Hindlimb muscle (tissue), 1 donor: ENCODE results near the gene MTMR3. TPM values are rescaled to one million over a fixed set of nuclear protein-coding genes. Genes with fewer than 3 reads are reported as not detected.

Source experiments
- DNase-seq: peaks from one replicate; pipeline ENCODE4 v3.0.0-alpha.2; 2013
- polyA plus RNA-seq: library from polyadenylated mRNA; unstranded; fragments of 120-200 nt; gene quantifications from one replicate; pipeline ENCODE4 v1.2.1, GENCODE V29; 2013; ENCODE audit not compliant: insufficient read length

Gene MTMR3
- polyA plus RNA-seq, 1 donor: 33.9 TPM

DNA sequence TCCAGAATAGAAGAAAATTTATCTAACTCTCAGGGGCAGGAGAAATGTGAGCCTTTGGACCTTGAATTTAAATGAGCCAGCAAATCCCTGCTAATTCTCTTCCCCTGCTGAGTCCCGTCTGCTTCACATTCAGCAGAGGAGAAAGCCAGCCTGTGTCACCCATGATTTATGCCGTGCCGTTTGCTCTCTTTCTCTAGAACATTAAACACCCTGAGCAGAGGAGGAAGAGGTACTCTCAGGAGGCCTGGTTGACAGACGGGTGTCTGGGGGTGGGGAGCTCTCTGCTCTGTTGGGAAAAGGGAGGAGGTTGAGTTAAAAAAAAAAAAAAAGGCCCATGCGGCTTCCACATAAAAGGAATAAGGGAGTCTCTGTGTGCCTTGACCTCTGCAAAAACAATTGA, 11.3 kb upstream of the MTMR3 start:
- no peak for DNase-seq

DNA sequence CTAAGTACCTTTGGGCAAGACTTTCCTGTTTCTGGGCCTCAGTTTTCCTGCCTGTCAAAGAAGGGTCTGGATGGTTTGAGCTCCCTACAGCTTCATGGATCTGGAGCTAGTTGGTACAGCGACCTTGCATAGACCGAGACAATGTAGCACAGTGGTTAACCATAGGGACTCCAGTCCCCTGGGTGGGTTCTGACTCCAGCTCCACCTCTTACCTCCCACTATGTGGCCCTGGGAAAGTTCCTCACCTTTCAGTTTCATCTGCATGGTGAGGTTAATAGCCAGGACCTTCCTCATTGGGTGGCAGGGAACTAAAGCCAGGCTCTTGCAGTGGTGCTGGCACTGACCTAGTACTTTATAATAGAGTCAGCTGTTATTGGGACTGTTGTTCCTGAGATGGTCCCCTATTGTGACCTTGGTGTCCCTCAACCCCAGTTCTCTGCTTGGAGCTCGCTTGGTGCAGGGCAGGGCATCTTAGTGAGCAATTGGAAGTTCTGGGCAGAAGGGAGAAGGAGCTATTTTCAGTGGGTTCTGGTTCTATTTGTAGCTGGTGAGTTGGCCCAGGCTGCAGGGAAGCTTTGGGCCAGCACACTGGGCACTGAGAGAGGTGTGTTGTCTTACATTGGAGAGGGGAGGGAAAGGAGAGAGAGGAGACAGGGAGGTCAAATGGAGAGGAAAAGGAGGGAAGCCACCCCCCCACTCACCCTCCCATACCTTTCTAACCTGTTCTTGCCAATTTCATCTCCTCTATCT, 10.7 kb upstream of the MTMR3 start:
- no peak for DNase-seq

DNA sequence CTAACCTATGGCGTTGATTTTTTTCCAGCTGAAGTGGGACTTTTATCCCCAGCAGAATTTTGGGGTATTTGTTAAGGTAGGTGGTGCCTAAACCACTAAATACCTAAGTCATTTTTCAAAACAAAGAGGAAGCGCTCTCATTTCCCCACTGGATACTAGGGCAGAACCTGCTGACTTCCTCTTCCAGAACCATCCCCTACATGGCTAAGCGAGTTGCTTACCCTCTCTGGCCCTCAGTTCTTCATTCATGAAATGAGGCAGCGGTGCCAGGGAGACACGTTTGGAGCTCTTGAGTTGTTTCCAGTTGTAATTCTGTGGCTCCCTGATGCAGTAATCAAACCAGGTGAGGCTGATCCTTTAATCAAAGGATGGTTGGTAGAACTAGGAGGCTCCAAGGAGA, 10.0 kb upstream of the MTMR3 start:
- DNase-seq: no peak

DNA sequence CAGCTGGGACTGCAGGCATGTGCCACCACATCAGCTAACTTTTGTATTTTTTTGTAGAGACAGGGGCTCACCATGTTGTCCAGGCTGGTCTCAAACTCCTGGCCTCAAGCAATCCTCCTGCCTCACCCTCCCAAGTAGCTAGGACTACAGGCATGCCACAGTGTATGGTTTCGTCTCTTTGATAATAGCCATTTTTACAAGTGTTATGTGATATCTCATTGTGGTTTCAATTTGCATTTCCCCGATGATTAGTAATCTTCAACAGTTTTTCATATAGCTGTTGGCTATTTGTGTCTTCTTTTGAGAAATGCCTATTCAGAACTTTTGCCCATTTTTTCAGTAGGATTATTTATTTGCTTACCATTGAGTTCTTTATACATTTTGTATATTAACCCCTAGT, 9.0 kb upstream of the MTMR3 start:
- no peak for DNase-seq

DNA sequence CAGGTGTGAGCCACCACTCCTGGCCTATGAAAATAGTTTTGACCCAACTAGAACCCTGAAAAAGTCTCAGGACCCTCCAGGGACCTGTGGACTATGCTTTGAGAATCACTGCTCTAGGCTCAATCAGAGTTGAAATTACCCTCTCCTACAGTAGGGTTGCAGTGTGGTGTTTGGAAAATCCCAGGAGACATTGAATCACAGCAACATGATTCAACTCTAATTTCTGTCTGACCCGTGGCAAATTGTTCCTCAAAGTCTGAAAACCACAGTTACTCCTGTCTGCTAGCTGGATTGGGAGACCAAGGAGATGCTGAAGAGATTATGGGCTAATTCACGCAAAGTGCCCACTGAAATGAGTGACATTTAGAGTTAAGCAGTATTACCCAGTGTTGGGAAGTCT, 5.4 kb upstream of the MTMR3 start:
- DNase-seq: no peak

DNA sequence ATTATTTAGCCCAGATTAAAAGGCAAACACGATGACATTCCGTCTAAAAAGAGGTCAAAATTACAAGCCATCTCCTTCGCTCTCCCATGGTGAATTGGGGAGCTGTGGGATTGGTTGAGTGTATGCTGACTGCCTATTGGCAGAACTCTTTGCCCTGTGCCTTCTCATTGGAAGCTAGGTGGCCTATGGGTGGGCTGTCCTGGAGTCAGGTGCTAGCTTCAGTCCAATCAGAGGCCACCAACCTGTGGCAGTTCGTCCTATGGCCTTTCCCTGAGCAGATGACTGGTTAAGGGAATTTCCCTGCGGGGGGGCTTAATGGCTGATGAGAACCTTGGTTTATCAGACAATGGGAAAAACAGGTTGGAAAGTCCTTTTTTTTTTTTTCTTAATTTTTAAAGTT, 3.2 kb upstream of the MTMR3 start:
- no peak for DNase-seq

DNA sequence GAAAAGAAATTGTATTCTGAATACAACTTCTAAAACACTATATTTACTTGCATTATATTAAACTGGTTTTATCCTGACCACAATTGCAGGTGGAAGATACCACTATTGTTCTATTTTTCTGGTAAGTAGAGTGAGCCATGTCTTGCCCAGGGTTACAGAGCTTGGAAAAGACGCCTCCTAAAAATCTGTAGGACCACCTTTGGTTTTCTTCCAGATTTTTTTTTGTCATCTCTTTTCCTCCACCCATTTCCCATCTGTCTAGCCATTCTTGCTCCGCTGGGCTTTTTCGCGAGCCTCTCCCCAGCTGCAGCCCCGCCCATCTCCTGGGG, 294 bp upstream of the MTMR3 start:
- no peak for DNase-seq

DNA sequence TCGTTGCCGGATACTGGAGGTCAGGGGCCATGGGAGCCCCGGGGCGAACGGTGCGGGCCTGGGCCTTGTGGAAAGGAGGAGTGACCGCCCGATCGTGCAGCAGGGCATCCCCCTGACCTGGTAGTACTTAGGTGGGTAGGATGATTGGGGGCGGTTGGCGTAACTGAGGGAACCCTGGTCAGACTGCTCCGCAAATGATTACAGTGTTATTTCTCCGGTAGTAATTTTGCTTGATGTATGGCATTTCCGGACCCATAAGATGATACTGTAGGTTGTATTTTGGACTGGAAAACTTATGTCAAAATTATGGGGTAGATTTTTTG, 762 bp downstream of the MTMR3 start:
- DNase-seq: no peak

DNA sequence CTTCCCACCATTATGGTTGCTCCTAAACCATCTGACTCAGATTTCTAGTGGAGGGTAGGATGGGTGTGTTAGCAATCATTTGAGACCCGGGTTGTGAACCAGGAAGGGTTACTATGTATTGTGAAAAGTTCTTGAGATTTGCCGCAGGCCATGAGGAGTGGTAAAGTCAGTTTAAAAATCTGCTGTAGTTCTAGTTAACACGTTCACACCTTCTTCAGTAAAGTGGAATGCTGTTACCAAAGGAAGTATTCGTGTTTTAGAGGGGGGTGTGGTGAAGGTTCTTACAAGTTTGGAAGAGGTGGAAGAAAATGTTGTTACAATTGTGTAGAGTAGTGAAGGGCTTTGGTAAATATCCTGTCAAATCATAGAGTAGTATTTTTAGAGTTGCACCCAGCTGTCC, 2.6 kb downstream of the MTMR3 start:
- DNase-seq: no peak

DNA sequence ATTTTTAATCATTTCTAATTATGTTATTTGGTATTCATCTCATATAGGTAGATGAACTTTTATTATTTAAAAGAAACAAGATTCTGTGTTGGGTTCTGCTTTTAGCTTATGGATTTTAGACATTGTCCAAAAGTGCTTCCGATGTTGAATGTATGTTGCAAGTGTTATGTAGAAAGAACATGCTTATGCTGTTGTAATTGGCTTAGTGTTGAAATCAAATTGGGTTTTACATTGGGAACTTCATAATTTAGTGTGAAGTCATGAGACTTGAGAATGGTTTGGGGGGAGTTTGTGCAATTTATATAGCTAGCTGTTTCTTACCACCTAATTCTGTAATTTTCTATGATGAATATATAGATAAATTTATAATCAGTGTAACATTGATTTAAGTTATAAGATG, 3.6 kb downstream of the MTMR3 start:
- DNase-seq: no peak

DNA sequence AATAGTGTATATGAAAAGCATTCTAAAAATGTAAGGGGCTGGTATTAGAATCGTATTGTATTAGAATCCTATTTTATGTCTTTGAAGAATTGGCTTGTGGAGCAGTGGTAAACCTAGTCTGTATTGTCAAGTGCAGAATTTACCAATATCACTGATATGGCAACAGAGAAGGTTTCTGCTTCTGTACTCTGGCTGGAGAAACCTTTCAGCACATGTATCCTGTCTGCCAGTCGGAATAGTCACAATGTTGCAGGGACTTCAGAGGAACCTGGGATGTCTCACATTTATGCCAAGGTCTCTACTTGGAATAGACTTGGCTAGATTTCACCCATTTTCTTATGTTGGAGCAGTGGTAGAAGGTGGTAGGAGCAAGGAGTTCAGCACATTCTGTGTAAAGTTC, 4.4 kb downstream of the MTMR3 start:
- DNase-seq: no peak

DNA sequence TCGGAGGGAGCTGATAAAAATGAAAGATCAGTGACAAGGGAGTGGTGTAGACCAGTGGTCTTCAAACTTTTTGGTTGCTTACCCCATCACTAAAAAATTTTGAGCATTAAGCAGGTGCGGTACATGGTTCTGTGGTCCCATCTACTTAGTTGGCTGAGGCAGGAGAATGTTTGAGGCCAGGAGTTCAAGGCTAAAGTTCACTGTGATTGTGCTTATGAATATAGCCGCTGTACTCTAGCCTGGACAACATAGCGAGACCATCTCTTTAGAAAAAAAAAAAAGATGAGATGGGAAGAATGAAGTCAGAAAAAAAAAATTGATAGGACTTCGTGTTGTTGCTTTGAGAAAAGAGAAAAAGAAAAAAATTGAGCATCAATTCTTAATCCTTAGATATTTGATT, 7.8 kb downstream of the MTMR3 start:
- DNase-seq: no peak

DNA sequence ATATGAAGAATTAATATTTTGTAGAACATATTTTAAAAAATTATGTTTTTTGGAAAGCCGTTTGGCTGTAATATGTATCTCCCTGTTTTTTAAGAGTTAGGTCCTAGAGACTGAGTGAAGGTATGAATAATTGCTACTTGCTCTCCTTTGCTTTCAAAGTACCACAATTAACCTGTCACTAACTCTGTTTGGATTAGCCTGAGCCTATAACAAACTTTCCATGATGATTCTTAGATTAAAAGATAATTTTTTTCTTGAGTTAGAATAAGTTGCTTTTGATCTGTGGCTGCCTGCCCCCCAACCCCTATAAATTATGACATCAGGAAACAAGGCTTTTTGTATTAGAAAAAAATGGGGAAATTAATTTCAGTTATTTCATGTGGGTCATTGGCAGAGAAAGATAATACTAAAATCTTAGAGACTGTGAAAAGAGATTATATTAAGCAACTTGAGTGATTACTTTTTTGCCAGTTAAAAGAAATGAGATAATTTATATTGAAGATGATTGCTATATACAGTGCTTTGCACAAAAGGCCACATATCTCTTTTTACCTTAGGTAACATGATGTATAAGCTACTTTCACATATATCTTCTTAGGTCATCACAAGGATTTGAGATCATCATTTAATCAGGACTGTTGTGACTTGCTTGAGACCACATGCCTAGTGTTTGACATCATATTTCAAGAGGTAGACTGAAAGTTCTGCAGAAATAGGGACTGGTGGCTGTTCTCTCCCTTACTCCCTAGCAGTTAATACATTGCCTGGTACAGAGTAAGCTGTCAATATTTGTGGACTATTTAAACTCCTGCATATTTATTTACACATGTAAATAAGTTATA, 9.6 kb downstream of the MTMR3 start:
- DNase-seq: no peak

DNA sequence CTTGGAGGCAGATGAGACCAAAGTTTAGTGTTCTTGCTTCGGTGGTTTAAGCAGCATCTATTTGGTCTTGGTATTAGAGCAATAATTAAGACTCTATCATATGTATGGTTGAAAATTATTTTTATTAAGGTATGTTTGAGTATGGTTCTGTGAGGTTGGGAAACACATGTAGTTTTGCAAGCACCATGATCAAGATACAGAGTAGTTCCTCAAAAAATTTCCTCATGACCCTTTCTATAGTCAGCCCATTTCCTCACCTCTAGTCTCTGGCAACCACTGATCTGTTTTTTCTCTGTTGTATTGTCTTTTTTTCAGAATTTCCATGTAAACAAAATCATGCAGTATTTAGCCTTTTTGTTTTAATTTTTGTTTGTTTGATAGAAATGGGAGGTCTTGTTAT, 18.4 kb downstream of the MTMR3 start:
- DNase-seq: no peak

DNA sequence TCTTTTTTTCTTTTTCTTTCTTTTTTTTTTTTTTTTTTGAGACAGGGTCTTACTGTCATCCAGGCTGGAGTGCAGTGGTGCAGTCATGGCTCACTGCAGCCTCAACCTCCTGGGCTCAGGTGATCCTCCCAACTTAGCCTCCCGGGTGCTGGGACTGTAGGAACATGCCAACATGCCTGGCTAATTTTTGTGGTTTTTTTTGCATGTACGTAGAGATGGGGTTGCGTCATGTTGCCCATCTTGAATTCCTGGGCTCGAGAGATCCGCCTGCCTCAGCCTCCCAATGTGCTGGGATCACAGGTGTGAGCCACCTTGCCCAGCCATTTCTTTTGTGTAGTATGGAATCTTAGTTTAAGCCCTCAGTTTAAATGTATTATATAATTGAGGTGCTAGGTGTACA, 20.4 kb downstream of the MTMR3 start:
- no peak for DNase-seq

DNA sequence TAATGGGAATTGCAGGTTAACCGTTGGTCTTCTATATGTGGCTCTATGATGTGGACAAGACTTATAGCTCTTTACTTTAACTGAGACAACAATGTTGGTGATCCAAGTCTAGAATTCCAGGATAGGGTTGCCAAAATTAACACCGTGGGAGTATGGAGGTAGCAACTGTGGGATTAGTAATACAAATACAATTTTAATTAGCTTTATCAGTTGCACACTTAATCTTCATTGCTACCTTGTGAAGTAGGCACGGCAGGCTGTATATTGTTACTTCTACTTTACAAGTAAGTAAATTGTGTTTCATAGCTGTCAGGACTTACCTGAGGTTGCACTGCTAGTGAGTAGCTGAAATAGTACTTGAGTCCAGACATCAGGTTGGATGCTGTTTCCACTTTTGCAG, 21.0 kb downstream of the MTMR3 start:
- no peak for DNase-seq

DNA sequence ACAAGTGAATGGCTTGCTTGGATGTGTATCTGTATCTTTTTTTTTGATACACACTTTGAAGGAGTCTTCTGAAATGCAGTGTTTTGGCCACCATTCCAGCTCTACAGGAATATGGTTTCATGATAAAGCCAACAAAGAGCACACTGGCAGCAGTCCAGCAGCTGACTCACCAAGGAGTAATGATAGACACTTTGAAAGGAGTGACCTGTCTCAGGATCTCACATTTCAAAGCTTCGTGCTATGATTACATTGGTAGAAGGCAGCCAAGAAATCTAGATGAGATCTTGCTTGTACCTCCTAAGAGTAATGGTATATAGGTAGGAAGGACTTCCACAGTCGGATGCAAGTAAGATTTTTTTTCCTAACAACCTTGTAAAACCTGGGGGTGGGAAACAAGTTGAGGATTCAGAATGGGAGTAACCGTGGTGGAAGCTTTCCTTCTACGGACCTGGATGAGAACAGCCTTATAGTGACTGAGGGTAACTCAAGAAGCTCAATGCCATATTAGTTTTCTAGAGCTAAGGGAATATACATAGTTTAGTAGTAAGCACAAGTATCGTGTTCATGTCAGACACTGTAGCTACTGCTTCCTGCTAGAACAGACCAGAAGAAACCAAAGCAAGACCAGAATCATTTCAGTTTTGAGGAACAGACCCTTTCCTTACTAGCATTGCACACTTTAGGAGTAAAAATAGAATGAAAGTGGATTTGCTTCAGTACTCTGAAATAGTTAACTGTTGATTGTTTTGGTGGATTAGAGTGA, 25.0 kb downstream of the MTMR3 start:
- peak; percentile 38 for DNase-seq

DNA sequence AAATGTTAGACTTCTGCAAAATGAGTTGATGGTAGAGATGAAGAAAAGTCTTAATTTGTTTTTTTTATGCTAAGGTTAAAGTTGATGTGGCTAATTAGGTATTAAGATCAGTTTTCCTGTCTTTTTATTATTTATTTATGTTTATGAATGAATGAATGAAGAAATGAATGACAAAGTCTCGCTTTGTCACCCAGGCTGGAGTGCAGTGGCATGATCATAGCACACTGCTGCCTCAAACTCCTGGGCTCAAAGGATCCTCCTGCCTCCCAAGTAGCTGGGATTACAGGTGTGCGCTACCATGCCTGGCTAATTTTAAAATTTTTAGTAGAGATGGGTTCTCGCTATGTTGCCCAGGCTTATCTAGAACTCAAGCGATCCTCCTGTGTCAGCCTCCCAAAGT, 29.2 kb downstream of the MTMR3 start:
- DNase-seq: no peak

DNA sequence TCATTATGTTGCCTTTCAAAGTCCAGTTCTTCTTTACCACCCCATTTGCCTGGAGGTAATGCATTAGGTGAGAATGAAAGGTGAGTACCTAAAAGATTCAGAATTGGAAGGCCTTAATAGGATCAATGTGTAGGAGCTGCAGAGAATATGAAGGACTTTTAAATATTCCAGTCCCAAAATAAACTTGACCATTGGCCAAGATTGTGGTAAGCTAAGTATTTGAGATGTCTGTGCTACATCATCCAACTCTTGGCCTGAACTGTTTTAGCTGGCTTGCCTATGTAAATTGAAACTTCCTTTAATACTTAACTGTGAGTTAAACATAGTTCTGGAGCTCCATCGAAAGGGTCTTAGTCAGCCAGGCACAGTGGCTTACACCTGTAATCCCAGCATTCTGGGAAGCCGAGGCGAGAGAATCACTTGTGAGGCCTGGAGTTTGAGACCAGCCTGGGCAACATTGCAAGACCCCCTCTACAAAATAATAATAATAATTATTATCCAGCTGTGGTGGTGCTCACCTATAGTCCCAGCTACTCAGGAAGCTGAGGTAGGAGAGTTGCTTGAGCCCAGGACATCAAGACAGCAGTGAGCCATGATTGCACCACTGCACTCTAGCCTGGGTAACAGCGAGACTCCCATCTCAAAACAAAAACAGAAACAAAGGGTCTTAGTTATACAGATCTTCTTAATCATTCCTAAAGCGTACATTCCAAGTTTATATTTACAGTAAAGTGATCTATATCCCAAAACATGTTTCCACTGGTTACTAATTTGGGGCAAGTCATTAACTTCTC, 29.8 kb downstream of the MTMR3 start:
- peak; percentile 56 for DNase-seq

DNA sequence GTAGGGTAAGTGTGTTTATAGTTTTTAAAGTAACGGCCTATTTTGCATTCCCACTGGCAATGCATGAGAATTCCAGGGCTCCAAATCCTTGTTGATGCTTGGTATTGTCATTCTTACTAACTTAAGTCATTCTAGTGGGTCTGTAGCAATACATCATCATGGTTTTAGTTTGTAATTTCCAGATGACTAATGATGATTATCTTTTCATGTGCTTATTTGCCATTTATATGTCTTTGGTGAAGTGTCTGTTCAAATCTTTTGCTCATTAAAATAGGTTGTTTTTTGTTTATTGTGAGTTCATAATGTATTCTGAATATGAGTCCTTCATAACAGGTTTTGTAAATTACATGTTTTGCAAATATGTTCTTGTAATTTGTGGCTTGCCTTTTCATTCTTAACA, 31.2 kb downstream of the MTMR3 start:
- DNase-seq: no peak

DNA sequence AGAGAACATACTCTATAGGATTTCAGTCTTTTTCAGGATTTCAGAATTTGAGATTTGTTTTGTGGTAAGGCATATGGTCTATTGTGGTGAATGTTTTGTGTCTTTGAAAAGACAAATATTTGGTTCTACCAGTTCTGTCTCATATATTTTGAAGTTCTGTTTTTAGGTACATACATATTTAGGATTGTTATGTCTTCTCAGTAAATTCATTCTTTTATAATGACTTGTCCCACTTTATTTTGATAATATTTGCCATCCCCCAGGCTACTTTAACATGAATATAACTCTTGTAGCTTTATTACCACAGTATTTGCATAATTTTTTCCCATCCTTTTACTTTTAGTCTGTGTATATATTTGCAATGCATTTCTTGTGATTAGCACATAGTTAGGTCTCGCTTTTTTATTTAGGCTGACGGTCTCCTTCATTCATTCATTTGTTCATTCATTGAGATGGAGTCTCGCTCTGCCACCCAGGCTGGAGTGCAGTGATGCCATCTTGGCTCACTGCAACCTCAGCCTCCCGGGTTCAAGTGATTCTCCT, 32.1 kb downstream of the MTMR3 start:
- no peak for DNase-seq

DNA sequence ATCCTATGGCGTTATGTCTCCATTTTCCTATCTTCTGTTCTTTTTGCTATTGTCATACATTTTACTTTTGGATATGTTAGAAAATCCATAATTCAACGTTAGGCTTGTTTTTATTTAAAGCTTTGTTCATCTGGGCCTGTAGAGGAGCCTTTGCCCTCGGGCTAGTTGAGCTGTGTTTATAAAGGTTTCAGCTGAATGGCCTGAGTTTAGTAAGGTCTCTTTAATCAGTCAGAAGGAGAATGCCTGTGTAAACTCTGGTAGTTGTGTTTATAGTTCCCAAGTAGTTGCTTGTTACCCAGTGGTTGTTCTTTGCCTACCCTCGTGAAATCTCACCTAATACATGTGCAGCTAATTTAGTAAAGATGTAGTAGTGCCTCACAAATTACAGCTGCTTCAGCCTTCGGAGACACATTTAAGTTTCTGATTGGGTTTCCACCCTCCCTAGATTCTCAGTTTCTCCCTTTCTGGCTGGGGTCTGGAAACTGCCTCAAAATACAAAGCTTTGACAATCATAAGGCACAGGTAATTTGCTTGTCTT, 33.1 kb downstream of the MTMR3 start:
- no peak for DNase-seq
